Measurements from ENCODE around the gene IDH3A. TPM values are rescaled to one million over a fixed set of nuclear protein-coding genes. Genes with fewer than 3 reads are reported as not detected.
A peak's percentile ranks its signal among the peaks of the same experiment; 100 is the strongest.

IDH3A gene
- total RNA-seq, 2 donors from 2014 or later, result 34.2 to 43.2 TPM

GRCh38 chr15:78155355-78155939 lies 6.3 kb downstream of the IDH3A start:
- TF ChIP-seq, protein P1, sequence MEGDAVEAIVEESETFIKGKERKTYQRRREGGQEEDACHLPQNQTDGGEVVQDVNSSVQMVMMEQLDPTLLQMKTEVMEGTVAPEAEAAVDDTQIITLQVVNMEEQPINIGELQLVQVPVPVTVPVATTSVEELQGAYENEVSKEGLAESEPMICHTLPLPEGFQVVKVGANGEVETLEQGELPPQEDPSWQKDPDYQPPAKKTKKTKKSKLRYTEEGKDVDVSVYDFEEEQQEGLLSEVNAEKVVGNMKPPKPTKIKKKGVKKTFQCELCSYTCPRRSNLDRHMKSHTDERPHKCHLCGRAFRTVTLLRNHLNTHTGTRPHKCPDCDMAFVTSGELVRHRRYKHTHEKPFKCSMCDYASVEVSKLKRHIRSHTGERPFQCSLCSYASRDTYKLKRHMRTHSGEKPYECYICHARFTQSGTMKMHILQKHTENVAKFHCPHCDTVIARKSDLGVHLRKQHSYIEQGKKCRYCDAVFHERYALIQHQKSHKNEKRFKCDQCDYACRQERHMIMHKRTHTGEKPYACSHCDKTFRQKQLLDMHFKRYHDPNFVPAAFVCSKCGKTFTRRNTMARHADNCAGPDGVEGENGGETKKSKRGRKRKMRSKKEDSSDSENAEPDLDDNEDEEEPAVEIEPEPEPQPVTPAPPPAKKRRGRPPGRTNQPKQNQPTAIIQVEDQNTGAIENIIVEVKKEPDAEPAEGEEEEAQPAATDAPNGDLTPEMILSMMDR (conservative IDR thresholded peaks at IDR 0.05), result no peak
- Histone ChIP-seq H3K27me3 (ENCODE audit: control insufficient read depth, insufficient read depth, low read length, poor library complexity, severe bottlenecking) (no peaks in the 10 kb centered on the region), H3K4me1 (ENCODE audit: control insufficient read depth, insufficient read depth, low read length) (no peaks in the 10 kb centered on the region), H3K27ac (ENCODE audit: low read depth, low read length) (no peak overlapping the region), H3K36me3 (ENCODE audit: control insufficient read depth, insufficient read depth, low read length) (peaks cover 12% of the 10 kb centered on the region), H3K9ac (ENCODE audit: extremely low read depth, low read length, poor library complexity, severe bottlenecking) (no peak overlapping the region), H3K4me3 (ENCODE audit: low read length) (no peak overlapping the region), H3K9me3 (ENCODE audit: control insufficient read depth, low read length) (no peaks in the 10 kb centered on the region)
- Mint-ChIP-seq H3K4me3 (no peak overlapping the region), H3K27me3 (ENCODE audit: insufficient read depth) (no peaks in the 10 kb centered on the region), H3K36me3 (ENCODE audit: low read depth) (peaks cover 16% of the 10 kb centered on the region), H3K9me3 (no peaks in the 10 kb centered on the region), H3K4me1 (peaks cover 23% of the 10 kb centered on the region), H3K27ac (no peak overlapping the region)
- 89 to 100% methylated on average over 4 of the region's 4 CpGs for WGBS, 2 experiments (ENCODE audit: insufficient coverage in 1 of 2, insufficient read length in 1 of 2)
- no peak for DNase-seq

GRCh38 chr15:78156653-78157052 lies 7.5 kb downstream of the IDH3A start:
- Mint-ChIP-seq H3K27me3 (ENCODE audit: insufficient read depth) (no peaks in the 10 kb centered on the region), H3K9me3 (no peaks in the 10 kb centered on the region), H3K4me3 (no peak overlapping the region), H3K4me1 (peaks cover 18% of the 10 kb centered on the region), H3K36me3 (ENCODE audit: low read depth) (peaks cover 21% of the 10 kb centered on the region), H3K27ac (peak overlapping the region; percentile 72)
- Histone ChIP-seq H3K4me1 (ENCODE audit: control insufficient read depth, insufficient read depth, low read length) (no peaks in the 10 kb centered on the region), H3K4me3 (ENCODE audit: low read length) (no peak overlapping the region), H3K27me3 (ENCODE audit: control insufficient read depth, insufficient read depth, low read length, poor library complexity, severe bottlenecking) (no peaks in the 10 kb centered on the region), H3K36me3 (ENCODE audit: control insufficient read depth, insufficient read depth, low read length) (peaks cover 13% of the 10 kb centered on the region), H3K27ac (ENCODE audit: low read depth, low read length) (no peak overlapping the region), H3K9me3 (ENCODE audit: control insufficient read depth, low read length) (no peaks in the 10 kb centered on the region), H3K9ac (ENCODE audit: extremely low read depth, low read length, poor library complexity, severe bottlenecking) (no peak overlapping the region)
- TF ChIP-seq, protein P1 (conservative IDR thresholded peaks at IDR 0.05), result no peak
- WGBS, 2 experiments (ENCODE audit: insufficient coverage in 1 of 2, insufficient read length in 1 of 2), result 71% methylated on average over 1 of the region's 1 CpG; no CpG with 5 or more reads in 1 of the 2 experiments
- DNase-seq, result no peak

DNA sequence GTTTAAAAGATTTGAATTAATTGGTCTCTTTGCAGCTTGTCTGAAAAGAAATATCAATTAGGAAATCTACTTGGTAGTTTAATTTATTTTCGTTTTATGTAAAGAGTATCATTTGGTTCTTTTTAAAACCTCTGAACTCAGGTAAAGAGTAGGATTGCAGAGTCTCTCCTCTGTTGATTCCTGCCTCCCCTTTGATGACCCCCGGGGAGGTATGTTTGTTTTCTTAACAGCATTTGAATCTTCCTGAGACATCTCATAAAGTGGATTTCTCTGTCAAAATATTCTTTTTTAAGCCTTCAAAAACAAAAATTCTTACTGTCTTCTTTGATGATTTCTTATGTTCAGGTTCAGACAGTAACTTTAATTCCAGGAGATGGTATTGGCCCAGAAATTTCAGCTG lies 8.0 kb downstream of the IDH3A start:
- H3K9me3 Mint-ChIP-seq, result no peaks in the 10 kb centered on the region
- Histone ChIP-seq H3K36me3 (ENCODE audit: control insufficient read depth, insufficient read depth, low read length) (peaks cover 18% of the 10 kb centered on the region), H3K27me3 (ENCODE audit: control insufficient read depth, insufficient read depth, low read length, poor library complexity, severe bottlenecking) (no peaks in the 10 kb centered on the region), H3K9me3 (ENCODE audit: control insufficient read depth, low read length) (no peaks in the 10 kb centered on the region), H3K9ac (ENCODE audit: extremely low read depth, low read length, poor library complexity, severe bottlenecking) (no peak overlapping the region), H3K27ac (ENCODE audit: low read depth, low read length) (no peak overlapping the region), H3K4me3 (ENCODE audit: low read length) (no peak overlapping the region), H3K4me1 (ENCODE audit: control insufficient read depth, insufficient read depth, low read length) (no peaks in the 10 kb centered on the region)
- peaks cover 18% of the 10 kb centered on the region for H3K4me1 Mint-ChIP-seq
- WGBS, 2 experiments (ENCODE audit: insufficient coverage in 1 of 2, insufficient read length in 1 of 2), result 21 to 22% methylated on average over 2 of the region's 2 CpGs
- H3K27me3 Mint-ChIP-seq (ENCODE audit: insufficient read depth), result no peaks in the 10 kb centered on the region
- H3K27ac Mint-ChIP-seq, result peak overlapping the region; percentile 72
- H3K4me3 Mint-ChIP-seq, result no peak overlapping the region
- TF ChIP-seq, protein P1 (conservative IDR thresholded peaks at IDR 0.05), result no peak
- no peak for DNase-seq
- peaks cover 26% of the 10 kb centered on the region for H3K36me3 Mint-ChIP-seq (ENCODE audit: low read depth)
